HG03460 (cell line): ENCODE measurements around the gene TMEM168.
"Not testable (repeated sequence)": the region's sequence is repeated elsewhere in the genome, so short reads cannot be mapped to it uniquely, and the experiment has no call there.

Experiments
- ATAC-seq: cut with Tn5 transposase; IDR thresholded peaks from one replicate; pipeline ENCODE4 v1.9.1; 2021; ENCODE audit not compliant: unreplicated experiment

The TMEM168 gene

DNA sequence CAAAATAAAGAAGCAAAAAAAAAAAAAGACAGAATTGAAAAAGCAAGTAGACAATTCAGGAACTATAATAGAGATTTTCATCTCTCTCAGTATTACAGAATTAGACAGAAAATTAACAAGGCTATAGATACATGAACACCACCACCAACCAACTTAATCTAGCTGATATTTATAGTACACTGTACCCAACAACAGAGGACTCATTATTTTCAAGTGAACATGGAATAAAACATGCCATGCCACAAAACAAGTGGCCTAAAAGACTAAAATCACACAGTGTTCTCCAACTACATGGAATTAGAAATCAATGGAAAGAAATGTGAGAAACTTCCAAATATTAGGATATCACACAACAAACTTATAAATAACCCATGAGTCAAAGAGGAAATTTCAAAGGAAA is 9.1 kb downstream of the TMEM168 start:
- no peak for ATAC-seq

DNA sequence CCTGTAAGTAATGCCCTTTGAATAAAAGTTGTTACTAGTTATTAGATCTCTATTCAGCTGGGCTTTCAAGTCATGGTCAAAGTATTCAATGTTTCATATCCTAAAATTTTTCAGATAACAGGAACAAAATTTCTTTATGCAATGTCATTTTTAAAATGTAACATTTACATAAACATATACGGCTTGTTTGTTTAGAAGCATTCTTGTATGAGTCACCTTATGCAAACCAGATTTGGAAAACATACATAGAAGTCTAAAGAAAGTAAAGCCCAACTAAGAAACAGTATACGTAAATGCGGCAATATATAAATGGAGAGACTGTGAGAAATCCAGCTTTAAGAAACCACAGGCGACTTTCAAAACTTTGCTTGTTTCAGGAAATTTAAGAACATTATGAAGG is 10.5 kb downstream of the TMEM168 start:
- ATAC-seq: no peak

DNA sequence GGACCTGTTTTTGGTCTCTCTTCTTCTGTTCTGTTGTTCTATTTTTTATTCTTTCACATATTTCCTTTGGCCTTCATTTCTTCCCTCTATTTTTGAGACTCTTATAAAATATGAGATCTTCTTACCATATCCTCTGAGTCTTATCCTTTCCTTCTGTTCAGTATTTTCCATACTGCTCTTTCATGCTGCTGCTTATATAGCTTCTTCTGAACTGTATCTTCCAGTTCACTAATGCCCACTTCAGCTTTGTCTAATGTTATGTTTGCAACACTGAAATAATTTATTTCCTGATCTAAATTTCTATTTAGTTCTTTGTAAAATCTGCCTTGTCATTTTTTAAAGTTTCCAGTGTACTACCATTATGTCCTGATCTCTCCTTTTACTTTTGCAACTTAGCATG is 12.8 kb downstream of the TMEM168 start:
- ATAC-seq: no peak

DNA sequence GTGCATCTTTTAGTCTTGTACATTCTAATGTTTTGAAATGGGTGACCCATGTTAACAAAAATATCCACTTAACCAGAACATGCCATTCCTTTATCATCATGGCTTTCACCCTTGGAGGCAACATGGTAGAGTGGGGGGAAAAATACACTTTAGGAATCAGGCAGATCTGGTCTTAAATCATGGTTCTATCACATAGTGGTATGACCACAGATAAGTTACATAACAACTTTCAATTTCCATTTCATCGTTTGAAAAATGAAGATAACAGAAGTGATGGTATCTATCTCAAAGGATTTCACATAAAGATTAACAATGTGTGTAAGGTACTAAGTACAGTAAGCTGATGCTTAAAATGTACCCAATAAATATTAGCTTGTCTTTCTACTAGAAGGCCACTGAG is 19.0 kb downstream of the TMEM168 start:
- no peak for ATAC-seq

DNA sequence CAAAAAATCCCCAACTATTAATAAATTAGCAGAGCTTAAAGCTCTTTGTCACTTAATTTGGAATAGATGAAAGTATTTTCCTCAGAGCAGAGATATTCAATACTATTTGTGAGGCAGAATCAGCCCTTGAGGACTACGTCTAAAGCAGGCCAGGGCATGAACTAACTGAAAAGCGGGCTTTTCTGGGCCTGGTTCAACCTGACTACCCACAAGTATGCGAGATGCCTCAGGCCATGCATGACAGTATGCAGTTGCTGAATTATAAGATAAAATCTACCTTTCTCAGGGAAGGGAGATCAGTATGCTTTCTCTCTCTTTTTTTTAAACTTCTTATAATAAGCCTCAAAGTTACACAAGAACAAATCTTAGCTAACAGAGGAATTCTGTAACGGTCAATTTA is 20.1 kb downstream of the TMEM168 start:
- ATAC-seq: no peak

DNA sequence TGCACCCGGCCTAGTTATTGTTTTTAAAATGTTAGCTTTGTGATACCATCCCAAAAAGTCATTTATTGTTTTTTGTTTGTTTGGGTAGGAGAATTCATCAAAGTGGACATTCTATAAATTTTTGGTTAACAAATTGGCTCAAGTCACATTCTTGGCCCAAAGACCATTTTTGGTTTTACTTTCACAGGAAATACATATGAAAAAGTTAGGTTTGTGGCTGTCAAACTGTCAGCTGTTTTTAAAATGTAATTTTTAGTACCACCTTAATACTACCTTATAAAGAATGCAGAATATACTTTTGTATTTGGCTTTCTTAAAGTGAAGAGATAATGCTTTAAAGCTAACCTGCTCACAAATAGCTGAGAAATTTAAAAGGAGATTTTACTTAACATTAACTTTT is 25.1 kb downstream of the TMEM168 start:
- peak; percentile 45 for ATAC-seq

DNA sequence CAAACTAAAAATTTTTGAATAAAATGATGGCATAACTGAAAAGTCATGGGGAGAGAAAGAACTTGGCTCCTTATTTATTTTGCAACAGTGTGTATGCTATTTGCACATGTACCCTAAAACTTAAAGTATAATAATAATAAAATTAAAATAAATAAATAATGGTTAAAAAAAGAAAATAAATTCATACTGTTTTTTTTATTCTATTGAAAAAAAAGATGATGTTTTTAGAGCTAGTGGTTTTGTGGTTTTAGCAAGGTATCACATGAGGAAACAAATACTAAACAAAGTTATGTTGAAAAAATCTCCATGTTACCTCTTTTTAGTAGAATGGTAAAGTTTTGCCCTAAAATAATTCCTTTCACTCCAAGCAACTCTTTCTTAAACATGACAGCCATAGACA is 26.2 kb downstream of the TMEM168 start:
- no peak for ATAC-seq

DNA sequence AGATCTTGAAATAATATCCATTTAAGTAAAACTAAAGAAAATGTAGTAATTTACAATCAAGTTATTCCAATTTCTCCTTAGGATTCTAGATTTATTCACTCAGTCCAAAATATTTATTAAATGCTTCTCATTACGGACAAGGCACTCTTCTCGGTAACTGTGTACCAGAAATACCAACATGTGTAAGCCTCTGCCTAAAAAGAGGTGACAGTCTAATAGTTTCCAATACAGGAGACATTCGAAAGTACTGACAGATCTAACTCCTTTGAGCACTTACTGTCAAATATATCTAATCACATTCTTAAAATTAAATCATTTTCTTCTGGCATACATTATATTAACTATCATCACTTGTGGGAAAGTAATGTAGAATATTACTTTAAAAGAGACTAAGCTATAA is 26.9 kb downstream of the TMEM168 start:
- no peak for ATAC-seq

DNA sequence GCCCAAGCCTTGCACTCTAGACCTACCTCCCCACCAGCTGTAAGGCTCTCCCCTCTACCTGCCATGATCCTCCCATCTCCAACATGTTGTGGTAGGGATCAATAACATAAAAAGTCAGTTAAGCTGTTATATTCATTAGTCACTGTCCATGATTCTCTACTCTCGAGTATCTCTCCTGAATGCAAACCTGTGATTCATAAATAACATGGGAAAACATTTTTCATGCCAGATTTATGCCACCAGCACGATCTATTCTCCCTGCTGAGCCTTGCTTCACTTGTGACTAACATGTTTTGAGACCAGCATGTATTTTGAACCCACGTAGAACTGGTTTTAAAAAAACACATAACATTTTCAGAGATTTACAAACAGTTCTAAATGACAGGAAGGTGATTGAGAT is 30.3 kb downstream of the TMEM168 start:
- no peak for ATAC-seq

DNA sequence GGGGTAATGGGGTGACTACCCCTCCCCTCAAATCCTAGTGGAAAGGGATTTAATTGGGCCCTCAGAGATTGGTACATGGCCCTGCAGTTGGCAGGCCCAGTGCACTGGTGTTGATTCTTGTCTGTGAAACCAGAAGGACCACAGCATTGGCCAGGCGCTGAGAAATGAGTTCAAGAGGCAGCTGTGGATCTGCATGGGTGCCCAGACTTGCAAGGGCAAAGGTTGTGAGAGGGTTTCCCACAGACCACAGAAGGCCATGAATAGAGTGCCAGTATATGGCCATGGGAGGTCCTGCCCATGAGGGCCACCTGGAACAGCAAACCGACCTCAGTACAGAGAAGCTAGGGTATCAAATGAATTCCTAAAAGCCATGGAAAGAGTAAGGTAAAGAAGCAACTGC is 32.9 kb downstream of the TMEM168 start:
- ATAC-seq: no peak

DNA sequence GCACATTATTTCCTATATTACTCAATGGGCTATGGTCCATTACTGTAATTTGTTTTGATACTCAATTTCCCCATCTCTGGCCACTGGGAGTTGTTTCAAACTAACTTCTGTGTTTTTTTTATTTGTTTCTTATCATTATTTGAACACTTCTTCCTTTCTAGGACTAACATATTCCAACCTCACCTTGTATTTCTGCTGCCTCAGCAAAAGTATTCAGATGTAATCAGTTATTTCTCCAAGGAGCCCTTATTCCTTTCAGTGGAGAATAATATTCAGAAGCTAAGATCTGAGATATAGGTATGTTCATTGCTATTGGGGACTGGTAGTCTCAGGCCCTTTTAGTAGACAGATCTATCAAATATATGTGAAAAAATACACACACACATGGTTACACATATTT is 36.9 kb downstream of the TMEM168 start:
- no peak for ATAC-seq

DNA sequence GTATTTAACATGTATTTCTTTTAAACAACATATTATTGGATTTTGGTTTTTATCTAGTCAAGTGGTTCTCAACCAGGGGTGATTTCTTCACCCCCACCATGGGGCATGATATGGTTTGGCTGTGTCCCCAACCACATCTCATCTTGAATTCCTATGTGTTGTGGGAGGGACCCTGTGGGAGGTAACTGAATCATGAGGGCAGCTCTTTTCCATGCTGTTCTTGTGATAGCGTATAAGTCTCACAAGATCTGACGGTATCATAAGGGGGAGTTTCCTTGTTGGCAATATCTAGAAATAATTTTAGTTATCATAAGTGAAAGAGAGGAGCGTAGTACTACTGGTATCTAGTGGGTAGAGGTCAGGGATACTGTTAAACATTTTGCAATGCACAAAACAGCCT is 37.6 kb downstream of the TMEM168 start:
- ATAC-seq: no peak

DNA sequence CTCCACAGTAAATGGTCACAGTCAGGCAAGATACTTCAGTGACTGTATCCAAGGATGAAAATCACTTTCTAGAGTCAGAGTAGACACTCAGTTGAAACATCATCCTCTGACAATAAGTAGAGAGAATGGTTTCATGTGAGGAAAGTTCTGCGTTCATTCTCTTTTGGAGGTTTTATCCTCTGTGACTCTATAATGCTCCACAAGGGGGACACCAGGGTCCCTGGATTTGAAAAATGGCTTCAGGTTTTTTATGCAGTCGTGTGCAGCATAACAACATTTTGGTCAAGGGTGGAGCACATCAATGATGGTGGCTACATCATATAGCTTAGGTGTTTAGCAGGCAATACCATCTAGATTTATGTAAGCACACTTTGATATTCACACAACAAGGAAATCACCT is 40.4 kb downstream of the TMEM168 start:
- ATAC-seq: no peak

DNA sequence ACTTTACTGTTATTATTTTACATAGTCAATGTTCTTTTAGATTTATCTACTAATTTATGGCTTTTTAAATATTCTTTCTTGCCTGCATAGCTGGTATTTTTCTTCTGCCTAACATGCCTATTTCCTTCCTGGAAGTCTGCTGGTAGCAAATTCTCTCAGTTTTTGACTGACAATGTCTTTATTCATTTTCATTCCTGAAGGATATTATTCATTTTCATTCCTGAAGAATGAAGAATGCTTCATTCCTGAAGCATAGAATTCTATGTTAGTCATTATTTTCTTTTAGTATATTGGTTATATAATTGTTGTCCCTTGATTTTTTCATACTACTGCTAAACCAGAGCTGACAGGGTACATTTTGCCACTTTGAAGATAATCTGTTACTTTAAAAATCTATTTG is 41.8 kb downstream of the TMEM168 start:
- ATAC-seq: no peak

DNA sequence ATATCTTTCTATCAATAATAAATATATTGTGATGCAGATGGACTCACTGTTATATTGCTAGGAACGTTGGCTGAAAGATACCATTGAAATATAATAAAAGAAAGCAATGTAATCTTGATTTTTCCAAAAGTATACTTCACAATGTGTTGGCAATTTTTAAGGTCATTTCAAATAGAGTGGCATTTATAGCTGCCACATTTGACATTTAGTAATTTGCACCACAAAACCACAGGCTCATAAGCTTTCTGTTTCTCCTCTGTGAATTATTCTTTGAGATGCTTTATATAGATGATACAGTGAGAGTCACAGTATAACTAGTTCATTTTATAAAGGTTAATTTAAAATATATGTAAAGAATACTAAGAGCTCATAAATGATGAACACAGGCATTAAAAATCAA is 44.6 kb downstream of the TMEM168 start:
- no peak for ATAC-seq

DNA sequence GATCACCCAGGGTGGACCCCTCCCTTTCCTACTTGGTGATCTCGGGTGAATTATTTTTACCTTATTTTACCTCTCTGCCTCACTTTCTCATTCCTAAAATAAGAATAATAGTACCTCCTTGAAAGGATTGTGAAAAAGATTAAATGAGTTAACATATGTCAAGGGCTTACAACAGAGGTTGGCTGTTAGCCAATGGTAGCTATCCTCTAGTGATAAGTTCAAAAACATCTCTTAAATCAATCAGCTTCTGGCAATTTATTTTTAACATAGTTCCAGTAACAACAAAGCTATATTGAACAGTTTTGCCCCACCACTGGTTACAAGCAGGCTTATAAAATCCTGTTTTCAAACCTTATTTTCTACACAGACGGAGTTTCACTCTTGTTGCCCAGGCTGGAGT is 45.4 kb downstream of the TMEM168 start:
- ATAC-seq: no peak

DNA sequence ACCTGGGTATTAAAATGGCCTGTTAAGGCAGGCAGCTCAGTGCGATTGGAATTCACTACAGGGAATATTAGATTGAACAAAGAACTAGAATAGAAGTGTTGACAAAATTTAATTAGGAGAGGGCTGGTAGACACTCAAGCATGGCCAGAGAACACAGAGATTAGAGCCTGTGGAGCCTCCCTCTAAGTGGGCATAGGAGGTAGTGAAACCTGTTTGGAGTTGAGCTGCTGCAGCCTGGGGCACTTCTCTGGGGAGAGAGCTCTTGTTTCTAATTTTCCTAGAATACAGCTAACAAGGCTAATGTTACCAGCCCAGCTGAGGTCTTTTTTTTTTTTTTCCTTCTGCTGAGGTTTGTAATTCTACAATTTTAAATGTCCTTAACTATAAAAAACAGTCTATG is 46.4 kb downstream of the TMEM168 start:
- no peak for ATAC-seq

DNA sequence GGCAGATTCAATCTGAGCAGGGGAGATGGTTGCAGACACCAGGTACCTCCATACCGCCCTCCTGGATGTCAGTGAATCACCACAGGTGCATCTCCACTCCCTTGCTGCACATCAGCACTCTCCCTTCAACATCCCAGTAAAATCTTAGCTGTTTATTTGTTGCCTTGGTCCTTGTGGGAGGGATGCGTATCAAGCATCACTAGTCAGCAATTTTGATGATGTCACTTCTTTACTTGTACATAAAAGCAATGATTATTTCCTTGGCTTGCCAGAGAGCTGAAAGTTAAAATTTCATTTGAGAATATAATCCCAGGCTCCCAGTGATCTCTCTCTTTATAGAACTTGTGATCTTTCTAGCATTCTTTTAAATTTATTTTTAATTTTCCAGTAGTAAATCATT is 49.5 kb downstream of the TMEM168 start:
- ATAC-seq: no peak

DNA sequence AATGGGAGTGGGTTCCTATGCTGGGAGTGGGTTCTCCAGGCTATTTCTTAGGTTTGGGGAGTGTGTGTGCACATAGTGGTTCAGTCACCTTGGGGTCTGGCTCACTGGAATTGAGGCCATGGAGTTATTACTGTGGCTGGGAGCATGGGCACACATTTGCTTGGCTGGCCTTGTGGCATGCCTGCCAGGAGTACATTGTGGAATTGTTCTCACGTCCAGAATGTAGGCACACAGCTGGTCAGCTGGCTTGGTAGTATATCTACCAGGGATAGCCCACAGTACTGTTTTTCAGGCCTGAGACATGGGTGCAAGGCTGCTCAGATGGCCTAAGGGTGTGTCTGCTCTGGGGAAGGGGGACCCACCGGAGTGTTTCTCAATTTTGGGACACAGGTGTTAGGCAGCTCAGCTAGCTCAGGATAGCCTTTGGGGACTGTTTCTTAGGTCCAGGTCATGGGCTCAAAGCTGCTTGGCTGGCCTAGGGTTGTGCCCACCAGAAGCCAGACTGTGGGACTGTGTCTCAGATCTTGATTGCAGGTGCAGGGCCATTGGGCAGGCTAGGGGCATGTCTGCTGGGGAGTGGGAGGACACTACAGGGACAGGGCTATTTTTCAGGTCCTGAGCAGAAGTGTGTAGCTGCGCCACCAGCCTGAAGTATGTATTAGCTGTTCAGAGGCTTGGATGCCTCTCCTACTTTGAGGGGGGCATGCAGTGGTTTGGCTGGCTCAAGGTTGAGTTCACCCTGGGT is 50.6 kb downstream of the TMEM168 start:
- ATAC-seq: no peak

DNA sequence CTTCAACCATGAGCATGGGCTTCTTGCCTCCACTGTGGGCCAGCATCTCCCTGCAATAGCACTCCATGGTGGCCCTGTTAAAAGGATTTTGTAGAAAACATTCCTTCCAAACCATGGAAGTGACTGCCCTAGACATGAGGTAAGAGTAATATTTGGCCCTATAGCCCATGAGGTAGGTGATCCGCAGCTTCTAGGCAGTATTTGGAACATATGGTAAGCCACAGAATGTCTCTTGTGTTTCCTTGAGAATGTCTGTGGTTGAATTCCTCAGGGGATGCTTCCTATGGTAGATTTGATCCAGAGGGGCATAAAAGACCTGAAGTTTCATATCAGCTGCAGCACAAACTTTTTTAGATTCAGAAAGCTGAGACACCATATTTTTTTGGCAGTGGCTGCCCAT is 54.9 kb downstream of the TMEM168 start:
- no peak for ATAC-seq

DNA sequence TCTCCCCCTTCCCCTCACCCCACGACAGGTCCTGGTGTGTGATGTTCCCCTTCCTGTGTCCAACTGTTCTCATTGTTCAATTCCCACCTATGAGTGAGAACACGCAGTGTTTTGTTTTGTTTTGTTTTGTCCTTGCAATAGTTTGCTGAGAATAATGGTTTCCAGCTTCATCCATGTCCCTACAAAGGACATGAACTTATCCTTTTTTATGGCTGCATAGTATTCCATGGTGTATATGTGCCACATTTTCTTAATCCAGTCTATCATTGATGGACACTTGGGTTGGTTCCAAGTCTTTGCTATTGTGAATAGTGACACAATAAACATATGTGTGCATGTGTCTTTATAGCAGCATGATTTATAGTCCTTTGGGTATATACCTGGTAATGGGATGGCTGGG is 58.9 kb downstream of the TMEM168 start:
- ATAC-seq: not testable (repeated sequence)

DNA sequence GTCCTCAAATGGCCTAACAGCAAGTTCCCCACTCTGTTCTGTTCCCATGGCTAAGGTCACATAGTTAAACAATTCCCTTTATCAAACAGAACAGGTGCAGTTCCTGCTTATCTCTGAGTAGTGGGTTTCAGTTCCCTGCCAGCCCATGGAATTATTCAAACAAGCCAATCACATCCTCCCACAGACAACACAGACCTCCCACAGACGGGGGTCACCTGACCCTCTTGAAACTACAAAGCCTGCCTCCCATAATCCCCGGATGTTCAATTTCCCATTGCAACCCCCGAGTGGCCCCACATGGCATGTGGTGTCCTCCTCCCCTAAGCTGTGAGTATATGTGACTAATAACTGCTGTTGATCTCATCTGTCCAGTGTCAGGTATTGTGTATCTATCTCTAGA is 64.1 kb downstream of the TMEM168 start:
- ATAC-seq: no peak

DNA sequence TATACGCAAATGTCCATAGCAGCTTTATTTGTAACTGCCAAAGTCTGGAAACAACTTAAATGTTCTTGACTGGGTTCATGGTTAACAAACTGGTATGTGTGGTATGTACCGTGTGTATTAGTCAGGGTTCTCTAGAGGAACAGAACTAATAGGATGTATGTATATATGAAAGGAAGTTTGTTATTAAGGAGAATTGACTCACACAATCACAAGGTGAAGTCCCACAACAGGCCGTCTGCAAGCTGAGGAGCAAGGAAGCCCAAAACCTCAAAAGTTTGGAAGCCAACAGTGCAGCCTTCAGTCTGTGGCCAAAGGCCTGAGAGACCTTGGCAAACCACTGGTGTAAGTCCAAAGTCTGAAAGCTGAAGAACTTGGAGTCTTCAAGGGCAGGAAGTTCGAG is 66.8 kb downstream of the TMEM168 start:
- ATAC-seq: no peak

DNA sequence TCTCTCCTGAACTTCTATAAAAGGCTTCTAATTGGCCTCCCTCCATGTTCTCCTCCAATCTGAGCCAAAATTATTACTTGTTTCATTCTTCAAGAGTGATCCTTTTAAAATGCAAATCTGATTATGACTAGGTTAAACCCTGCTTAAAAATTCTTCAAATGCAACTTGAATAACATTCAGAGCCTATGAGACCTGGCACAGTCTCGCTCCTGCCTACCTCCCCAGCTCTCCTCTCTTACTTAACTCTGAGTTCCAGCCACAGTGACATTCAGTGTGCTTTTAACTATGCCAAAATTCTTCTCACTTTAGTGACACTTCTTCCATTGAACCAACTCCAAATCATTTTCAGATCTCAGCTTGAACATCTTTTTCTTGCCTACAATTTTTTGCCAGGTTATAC is 68.8 kb downstream of the TMEM168 start:
- ATAC-seq: no peak
